HG03196 (cell line): ENCODE measurements around the gene SEMA4D.

Source experiments
- ATAC-seq: cut with Tn5 transposase; IDR thresholded peaks from one replicate; pipeline ENCODE4 v1.9.1; 2021; ENCODE audit not compliant: unreplicated experiment

SEMA4D gene

GRCh38 chr9:89329917-89330316 lies 168.0 kb downstream of the SEMA4D start:
- no peak for ATAC-seq

- no peak for ATAC-seq
Measured at GRCh38 chr9:89328064-89328463, 169.8 kb downstream of the SEMA4D start.

GRCh38 chr9:89325733-89326132 lies 172.2 kb downstream of the SEMA4D start:
- no peak for ATAC-seq

GRCh38 chr9:89323390-89323789 lies 174.5 kb downstream of the SEMA4D start:
- ATAC-seq = no peak

- ATAC-seq = no peak
Measured at GRCh38 chr9:89319015-89319905, 178.7 kb downstream of the SEMA4D start.

- peak; percentile 90 for ATAC-seq
Measured at GRCh38 chr9:89318123-89319014, 179.5 kb downstream of the SEMA4D start, which contains the start of gene SECISBP2. Gene SECISBP2, plus strand, starts transcription at chr9:89318500. Its CDS starts 77 bp downstream, at chr9:89318577.

- ATAC-seq = no peak
Measured at GRCh38 chr9:89317282-89317681, 180.6 kb downstream of the SEMA4D start.

- ATAC-seq = no peak
Measured at GRCh38 chr9:89315482-89315881, 182.4 kb downstream of the SEMA4D start.

GRCh38 chr9:89314955-89315354 lies 183.0 kb downstream of the SEMA4D start:
- ATAC-seq = no peak

GRCh38 chr9:89313842-89314241 lies 184.1 kb downstream of the SEMA4D start:
- ATAC-seq = no peak

GRCh38 chr9:89312222-89312571 lies 185.7 kb downstream of the SEMA4D start:
- no peak for ATAC-seq

GRCh38 chr9:89311346-89312221 lies 186.3 kb downstream of the SEMA4D start:
- ATAC-seq = no peak
